LNCaP clone FGC (cell line): ENCODE results near the gene ATP10D.
"Not testable (repeated sequence)": the region's sequence is repeated elsewhere in the genome, so short reads cannot be mapped to it uniquely, and the experiment has no call there.

Experiments used
- DNase-seq: peaks from one replicate; pipeline ENCODE4 v3.0.0-alpha.2; 2011; ENCODE audit warnings: low read depth
- H3K4me3 ChIP-seq: 2 replicates; pipeline ENCODE4 v1.5.1; 2011; ENCODE audit warnings: mild to moderate bottlenecking, low read depth, low read length, control low read depth
- CTCF ChIP-seq: IDR thresholded peaks from 2 replicates; pipeline ENCODE4 v1.5.1; 2012; ENCODE audit warnings: mild to moderate bottlenecking; ENCODE audit not compliant: control insufficient read depth, insufficient read depth; ENCODE audit errors: extremely low read depth

The ATP10D gene

GRCh38 chr4:47538825-47539154, 53.7 kb downstream of the ATP10D start:
- no peak for DNase-seq
- TF ChIP-seq CTCF, result no peak
- no peak overlapping the region for H3K4me3 ChIP-seq

GRCh38 chr4:47542640-47543039, 57.6 kb downstream of the ATP10D start:
- not testable (repeated sequence) for H3K4me3 ChIP-seq, DNase-seq

GRCh38 chr4:47543331-47543730, 58.3 kb downstream of the ATP10D start:
- H3K4me3 ChIP-seq, result no peak overlapping the region
- DNase-seq, result no peak
- no peak for TF ChIP-seq CTCF

GRCh38 chr4:47550357-47550756, 65.3 kb downstream of the ATP10D start:
- not testable (repeated sequence) for DNase-seq, H3K4me3 ChIP-seq

- DNase-seq, result no peak
- H3K4me3 ChIP-seq, result no peak overlapping the region
- no peak for TF ChIP-seq CTCF
Measured at GRCh38 chr4:47550899-47551548, 65.9 kb downstream of the ATP10D start.

GRCh38 chr4:47551682-47552081, 66.6 kb downstream of the ATP10D start:
- DNase-seq, result no peak
- TF ChIP-seq CTCF, result no peak
- H3K4me3 ChIP-seq, result no peak overlapping the region

- no peak for TF ChIP-seq CTCF
- no peak overlapping the region for H3K4me3 ChIP-seq
- no peak for DNase-seq
Measured at GRCh38 chr4:47553329-47554125, 68.5 kb downstream of the ATP10D start.

GRCh38 chr4:47555920-47556319, 70.8 kb downstream of the ATP10D start:
- DNase-seq, H3K4me3 ChIP-seq: not testable (repeated sequence)

- TF ChIP-seq CTCF, result no peak
Measured at GRCh38 chr4:47557255-47557654, 72.2 kb downstream of the ATP10D start.

More at GRCh38 chr4:47557255-47557654, 72.2 kb downstream of the ATP10D start:
- H3K4me3 ChIP-seq, result no peak overlapping the region
- DNase-seq, result no peak
